GM19372 (cell line): ENCODE data around the gene BEX3.
"Not testable (repeated sequence)": the region's sequence is repeated elsewhere in the genome, so short reads cannot be mapped to it uniquely, and the experiment has no call there.

Experiments used
- ATAC-seq: cut with Tn5 transposase; IDR thresholded peaks from one replicate; pipeline ENCODE4 v1.9.1; 2021; ENCODE audit warnings: mild to moderate bottlenecking, low read depth, moderate library complexity; ENCODE audit not compliant: unreplicated experiment

BEX3 gene

DNA sequence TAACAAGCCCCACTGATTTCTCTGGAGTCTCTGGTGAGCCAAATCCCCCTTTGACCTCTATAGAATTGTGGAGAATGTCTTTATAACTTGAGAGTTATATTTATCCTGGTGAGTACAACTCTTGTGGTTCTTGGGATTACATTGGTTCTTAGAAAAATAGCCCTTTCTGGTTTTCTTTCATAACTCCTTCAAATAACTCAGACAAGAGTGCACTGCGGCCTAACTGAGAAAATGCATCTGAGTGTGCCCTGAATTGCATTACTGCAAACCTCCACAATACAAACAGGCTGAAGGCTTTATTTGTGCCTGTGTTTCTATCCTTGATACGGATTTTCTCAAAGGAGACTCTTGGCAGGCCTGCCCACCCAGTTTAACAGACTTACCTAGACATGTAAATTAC is 2.7 kb downstream of the BEX3 start:
- no peak for ATAC-seq

DNA sequence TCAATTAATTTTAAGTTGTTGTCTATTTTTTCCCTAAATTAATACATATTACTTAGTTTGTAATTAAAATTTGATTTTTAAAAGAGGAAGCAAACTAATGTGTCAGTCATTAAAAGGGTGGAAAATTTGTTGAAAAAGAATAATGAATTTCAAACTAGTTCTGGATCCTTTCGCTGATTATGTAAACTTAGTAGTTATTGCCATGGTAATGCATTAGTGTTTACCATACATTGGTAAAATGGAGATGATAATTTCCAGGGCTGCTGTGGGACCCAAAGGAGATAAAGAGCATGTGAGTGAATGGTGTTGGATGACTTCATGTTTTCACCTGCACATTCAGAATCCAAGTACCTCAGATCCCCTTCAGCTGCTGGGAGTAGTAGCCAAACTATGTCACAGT is 6.5 kb downstream of the BEX3 start:
- no peak for ATAC-seq

DNA sequence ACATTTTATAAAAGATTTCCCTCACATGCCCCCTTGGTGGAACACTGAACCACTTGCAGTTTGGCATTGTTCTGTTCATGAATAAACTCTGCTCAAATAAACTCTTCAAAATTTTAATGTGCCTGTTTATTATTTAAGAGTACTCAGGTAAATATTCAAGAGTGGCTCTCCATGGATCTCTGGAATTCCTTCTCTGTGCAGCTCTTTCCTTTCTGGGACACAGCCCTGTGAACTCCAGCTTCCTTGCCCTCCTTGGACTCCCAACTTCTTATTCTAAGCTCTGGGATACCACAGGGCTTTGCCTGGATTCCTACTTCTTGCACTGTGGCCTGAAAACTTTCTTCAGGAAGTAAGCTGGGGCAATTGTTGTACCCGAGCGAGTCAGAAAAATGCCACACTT is 8.3 kb downstream of the BEX3 start:
- no peak for ATAC-seq

DNA sequence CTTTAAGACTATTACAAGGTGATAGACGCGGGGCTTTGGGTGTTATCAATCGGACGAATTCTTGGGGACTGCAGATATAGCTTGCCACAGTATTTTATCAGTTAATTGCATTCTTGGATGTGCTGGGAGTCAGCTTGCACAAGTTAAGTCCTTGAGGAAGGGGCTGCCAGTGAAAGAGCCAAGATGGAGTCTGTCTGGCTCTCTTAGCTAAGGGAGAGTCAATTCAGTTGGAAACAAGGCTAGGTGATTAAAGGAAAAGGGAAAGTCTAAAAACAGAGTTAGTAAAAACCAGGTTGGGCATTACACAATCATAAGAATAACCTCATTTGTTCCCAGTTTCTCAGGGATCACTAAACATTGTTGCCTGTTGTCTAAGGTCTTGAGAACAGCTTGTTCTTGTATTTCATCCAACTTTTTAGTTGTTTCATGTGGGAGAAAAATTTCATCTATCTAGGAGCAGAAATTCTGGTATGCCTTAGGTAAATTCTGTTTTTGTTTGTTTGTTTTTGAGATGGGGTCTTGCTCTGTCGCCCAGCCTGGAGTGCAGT is 9.0 kb downstream of the BEX3 start:
- not testable (repeated sequence) for ATAC-seq

DNA sequence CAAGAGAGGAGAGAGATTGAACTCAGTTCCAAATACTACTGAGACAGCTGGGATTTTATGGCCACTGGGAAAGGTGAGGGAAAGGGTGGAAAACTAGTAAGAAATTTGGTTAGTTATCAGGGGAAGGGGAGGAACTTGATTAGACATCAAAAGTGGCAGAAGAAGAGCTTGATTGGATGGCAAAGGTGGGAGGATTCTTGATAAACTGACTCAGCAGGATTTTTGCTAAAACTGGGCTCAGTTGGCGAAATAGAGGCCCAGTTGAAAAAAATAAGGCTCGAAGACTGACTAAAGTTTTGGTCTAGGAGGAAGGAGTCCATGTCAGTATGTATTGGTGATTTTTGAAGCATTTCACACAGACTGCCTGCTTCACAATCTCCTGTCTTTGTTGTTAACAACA is 10.0 kb downstream of the BEX3 start:
- ATAC-seq, result no peak

DNA sequence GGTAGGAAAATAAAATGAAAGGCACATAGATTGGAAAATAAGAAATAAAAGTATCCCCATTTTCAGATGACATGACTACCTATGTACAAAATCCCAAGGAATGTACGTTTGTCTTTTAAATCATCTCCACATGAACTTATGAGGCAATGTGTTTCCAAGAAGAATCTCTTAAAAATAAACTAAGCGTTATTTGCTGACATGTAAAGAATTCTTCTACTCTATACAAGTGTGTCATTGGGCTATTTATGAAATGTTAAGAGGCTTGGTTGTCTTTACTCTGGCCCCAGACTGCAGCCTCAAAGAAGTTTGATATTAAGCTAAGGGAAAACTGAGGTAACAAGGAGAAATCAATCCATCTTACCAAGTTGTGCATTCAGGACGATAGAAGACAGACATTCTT is 17.1 kb downstream of the BEX3 start:
- no peak for ATAC-seq

DNA sequence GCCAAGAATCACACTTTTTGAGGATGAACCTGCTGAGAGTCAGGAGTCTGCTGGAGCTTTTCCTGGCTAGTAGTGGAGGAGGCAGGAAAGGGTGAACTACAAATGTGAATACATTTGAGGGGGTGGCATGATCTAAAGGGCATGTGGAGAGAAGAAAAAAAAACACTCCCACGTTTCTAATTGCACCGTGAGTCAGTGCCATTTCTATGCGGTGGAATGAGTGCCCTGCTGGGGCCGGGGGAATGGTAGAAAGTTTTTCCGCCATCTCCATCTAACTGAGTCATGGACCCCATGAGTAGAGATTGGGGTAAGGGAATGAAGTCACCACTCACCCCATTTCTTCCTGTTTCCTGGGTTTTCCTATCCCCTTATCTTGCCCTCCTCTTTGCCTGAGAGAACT is 19.8 kb downstream of the BEX3 start:
- ATAC-seq, result no peak

DNA sequence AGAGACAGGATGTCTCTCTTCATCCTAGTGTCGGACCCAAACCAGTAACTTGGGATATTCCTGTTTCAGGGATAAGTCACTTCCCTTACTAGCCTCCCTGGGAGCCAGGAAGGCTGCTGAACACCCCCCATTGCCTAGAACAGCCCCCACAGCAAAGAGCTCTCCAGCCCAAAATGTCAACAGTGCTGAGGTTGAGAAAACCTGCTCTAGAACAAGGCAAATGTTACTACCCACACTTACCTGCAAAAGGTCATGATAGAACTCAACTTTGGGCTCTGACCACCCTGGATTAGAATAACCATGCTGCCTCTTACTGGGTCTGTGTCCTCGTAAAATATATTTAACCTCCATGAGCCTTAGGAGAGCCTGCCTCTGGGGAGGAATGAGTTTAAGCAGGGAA is 20.3 kb downstream of the BEX3 start:
- no peak for ATAC-seq

DNA sequence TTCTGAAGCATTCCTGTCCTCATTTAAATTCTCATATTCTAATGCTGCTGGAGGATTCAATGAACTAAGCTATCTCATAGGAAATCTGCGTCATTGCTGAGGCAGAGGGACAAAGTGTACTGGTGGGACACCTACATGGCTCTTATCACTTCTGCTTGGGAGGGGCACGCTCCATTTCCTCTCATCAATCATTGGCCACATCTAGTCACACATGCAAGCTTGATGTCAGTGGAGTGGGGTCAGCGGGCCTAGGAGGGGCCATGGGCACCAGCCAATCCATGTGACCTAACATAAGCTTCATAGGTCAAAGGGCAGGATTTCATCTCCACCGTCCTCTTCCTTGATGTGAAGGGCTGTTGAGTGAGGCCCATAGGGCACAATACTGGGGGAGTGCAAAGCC is 21.4 kb downstream of the BEX3 start:
- ATAC-seq, result no peak

DNA sequence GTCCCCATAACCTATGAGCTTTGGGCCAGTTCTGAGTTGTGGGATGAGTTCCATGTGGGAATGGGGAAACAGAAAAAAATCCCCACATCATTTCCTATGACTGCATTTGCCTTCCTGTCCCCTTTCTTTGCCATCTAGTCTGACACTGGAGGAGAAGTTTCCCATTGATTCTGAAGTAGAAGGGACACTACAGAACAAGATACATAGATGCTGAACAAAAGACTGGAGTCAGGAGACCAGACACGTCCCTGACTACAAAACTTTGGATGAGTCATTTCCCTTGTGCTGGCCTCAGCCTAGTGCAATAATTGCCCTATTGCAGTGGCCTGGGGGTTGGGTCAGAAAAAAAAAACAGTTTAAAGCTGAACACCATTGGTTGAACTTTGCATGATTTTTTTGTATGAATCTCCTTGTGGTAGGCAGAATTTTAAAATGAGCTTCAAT is 22.1 kb downstream of the BEX3 start:
- no peak for ATAC-seq

DNA sequence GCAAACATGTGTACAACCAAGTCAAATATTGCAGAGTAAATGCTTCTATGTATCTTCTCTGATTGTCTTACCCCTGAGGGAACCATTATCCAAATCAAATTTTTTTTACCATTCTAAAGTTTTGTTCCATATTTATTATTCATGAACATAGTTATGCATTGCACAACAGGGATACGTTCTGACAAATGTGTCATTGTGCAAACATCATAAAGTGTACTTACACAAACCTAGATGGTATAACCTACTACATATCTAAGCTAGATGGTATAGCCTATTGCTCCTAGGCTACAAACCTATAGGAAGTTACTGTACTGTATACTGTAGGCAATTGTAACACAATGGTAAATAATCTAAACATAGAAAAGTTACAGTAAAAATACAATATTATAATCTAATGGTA is 23.4 kb downstream of the BEX3 start:
- no peak for ATAC-seq

DNA sequence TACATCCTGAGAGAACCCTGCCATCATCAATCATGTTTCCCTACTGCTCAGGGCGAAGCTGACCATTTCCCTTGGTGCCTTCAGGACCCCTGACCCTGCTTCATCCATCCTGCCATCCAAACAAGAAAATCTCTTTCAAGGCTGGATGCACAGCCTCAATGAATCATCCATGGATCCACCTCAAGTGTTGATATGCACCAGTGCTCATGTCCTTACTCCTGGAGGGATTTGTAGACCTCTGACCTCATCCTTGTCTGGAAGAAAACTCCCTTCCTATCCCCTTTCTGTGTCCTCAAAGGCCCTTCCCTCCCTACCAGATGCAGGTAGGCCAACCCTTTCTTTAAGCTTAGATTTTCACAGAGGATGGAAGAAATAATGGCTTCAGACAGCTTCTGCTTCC is 24.6 kb downstream of the BEX3 start:
- no peak for ATAC-seq

DNA sequence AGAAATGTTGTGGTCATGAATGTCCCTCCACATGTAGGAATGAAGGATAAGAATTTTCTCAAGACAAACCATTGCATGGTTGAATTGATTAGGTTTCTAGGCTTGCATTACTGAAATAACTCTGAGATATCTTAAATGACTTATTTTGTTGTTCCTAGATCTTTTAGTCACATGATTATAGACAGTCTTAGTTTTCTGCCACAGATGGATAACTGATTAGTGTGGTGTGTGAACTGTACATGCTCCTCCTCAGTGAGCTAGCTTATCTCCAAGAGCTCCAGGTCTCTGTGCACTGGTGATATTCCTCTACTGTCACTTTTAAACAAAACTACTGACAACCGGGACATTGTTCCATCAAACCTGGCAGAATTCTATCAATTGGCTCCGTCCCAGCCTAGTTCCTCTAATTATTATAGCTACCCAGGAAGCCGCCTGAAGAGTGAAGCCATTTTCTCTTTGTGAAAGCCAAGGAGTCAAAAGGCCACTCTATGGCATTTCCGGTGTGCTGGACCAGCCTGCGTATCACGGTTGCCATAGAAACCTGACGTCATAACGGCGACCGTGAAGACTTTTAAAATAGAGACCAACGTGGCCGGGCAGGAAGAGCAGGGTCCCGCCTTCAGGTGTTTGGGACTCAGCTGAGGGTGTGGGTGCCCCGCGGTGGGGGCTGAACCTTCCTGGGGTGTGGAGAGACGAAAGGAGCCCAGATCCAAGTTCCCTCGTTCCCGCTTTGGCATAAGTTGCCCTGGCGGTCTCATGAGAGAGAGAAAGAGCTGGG is 28.1 kb downstream of the BEX3 start:
- ATAC-seq, result peak; percentile 98

DNA sequence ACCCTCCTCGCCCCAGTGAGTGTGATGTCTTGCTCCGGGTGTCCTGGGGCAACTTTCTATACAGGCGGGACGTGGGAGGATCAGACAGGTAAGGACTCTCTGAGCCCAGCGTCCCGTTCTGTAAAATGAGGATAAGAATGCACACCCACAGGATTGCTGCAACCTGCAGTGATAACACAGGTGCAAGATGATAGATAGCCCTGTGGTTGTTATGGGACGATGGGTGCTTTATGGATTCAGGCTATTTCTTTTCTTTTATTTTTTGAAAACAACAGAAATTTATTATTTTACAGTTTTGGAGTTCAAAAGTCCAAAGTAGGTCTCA is 28.6 kb downstream of the BEX3 start:
- ATAC-seq, result no peak

DNA sequence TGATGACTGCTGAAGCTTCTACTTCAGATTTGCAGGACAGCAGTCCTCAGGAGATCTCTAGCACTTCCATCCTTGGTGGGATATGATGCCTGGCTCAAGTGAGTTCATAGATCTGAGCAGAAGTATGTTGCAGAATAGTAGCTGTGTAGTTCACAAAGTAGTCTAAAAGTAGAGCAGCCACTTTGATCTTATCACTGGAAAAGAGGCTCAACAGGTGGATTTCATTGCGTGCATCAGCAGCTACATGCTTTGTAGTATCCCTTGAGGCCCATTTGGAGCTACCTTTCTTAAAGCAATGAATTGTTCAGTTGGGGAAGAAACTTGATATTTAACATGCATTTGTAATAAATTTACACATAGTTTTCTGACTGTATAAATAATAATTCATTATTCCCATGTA is 29.9 kb downstream of the BEX3 start:
- no peak for ATAC-seq

DNA sequence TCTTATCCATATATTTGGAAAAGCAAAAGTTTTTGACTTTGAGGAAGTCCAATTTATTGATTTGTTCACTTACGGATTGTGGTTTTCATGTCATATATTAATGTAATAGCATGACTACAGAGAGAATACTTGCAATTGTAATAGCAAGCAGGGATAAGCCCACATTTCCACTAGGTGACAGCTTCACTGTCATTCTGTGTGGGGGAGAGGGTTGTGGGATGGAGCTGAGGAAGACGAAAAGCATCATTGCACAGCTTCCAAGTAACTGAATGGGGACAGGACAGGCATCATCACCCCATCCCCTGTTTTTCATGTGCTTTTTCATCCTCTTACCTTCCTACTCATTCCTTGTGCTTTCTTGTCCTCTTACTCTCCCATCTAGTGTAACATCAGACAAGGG is 31.4 kb downstream of the BEX3 start:
- ATAC-seq, result no peak

DNA sequence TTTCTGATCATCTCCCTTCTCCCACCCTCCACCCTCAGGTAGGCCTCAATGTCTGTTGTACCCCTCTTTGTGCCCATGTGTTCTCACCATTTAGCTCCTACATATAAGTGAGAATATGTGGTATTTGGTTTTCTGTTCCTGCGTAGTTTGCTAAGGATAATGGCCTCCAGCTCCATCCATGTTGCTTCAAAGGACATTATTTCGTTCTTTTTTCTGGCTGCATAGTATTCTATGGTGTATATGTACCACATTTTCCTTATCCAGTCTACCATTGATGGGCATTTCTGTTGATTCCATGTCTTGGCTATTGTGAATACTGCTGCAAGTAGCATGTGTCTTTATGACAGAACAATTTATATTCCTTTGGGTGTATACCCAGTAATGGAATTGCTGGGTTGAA is 35.4 kb downstream of the BEX3 start:
- not testable (repeated sequence) for ATAC-seq

DNA sequence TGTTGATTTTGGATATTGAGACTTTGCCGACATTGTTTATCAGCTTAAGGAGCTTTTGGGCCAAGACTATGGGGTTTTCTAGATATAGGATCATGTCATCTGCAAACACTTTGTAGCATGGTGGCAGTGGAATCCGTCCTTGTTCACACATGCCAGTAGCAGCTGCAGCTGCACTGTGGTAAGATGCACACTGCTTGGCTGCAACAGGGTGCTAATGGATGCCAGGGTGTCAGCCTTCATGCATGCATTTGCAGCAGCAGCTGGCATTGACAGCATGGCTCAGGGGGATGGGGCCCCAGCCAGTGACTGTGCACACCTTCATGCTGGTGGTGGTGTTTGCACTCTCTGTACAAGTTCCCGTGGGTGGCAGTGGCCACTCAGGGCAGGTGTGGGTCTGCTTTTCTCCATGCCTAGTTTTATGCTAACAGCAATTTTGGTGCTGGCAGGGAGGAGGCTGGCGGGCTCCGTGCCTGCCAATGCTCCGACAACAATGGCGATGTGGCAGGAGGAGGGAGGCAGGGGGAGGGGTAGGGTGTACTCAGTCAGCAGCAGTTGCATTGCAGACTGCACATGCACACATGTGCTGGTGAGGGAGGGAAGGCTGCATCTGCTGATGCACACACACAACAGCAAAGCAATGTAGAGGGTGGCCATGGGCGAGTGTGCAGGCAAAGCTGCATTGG is 37.5 kb downstream of the BEX3 start:
- no peak for ATAC-seq

DNA sequence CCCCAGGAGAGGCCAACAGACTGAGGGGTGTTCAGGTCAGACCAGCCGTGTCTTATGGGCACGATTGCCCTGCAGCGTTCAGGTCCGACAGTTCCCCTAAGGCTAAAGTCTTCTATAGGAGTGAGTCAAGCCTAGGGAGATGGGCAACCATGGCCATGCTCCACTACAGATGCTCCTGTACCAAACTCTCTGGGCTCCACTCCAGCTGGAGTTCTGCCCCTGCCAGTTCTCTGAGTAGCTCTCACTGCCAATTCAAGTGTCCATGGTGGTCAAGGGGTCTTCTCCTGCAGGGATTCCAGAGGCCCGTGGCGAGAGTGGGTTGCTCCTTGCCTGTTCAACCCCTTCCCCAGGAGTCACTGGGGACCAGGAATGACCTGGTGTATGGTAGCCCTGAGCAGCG is 38.2 kb downstream of the BEX3 start:
- no peak for ATAC-seq

DNA sequence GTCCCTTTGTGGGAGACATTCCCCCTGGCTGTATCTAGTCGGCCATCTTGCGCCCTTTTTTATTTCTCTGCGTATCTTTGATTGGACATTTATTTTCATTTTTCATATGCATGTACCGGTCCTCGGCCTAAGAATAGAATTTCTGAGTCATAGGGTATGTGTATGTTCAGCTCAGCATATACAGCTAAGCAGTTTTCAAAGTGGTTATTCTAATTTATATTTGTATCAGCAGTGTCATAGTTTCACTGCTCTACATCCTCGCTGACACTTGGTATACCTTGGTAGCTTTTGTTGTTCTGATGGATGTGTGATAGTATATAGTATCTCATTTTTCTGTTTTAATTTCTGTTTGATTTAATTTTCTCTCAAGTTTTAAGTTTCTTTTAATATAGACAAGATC is 38.7 kb downstream of the BEX3 start:
- no peak for ATAC-seq

DNA sequence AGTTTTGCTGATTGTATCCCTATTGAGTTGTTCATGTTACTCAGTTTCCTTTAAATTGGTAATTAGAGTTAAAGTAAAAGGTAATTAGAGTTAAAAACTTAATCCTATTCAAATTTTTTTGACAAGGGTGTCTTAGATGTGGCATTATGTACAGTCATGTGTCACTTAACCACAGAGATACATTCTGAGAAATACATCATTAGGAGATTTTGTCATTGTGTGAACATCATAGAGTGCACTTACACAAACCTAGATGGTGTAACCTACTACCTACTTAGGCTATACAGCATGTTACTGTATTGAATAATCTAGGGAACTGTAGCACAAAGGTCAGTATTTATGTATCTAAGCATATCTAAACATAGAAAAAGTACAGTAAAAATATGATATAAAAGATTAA is 39.2 kb downstream of the BEX3 start:
- ATAC-seq, result no peak

DNA sequence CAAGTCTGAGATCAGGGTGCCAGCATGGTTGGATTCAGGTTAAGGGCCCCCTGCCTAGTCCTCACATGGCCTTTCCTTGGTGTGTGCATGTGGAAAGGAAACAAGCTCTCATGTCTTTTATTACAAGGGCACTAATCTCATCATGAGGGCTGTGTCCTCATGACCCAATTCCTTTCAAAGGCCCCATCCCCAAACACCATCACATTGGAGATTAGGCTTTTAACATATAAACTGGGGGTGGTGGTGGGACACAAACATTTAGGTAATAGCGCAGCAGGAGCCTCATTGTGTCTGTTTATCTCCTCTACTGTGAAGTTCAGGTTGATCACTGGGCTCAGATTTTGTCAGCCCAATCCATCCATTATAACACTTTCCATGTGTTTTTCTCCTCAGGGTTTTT is 41.0 kb downstream of the BEX3 start:
- no peak for ATAC-seq
